GM19397 (cell line): ENCODE results near the gene UCN3.

ENCODE experiments used
- ATAC-seq: cut with Tn5 transposase; IDR thresholded peaks from one replicate; pipeline ENCODE4 v1.9.1; 2021; ENCODE audit warnings: mild to moderate bottlenecking, moderate library complexity; ENCODE audit not compliant: unreplicated experiment

The UCN3 gene, protein sequence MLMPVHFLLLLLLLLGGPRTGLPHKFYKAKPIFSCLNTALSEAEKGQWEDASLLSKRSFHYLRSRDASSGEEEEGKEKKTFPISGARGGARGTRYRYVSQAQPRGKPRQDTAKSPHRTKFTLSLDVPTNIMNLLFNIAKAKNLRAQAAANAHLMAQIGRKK

DNA sequence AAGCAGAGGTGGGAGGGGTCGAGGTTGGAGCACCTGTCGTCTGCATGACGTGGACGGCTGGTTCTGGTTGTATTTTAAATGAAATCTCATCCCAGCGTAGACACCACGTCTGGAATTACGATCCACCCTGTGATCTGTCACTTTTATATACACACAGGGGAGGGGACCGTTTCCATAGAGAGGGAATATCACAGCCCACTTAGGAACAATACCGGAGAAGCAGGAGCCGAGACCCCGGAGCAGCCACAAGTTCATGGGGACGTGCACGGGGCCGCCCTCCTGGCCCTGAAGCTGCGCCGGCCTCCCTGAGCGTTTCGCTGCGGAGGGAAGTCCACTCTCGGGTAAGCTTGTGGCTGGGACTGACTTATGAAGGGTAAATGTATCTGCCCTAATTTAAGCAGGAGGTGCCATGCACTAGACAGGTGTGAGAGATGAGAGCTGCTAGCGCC, at the start of gene UCN3:
Gene UCN3, plus strand, starts transcription at position 77 of the 449 bp plus-strand sequence. CDS start 8,755 bp downstream, outside the sequence.
- ATAC-seq, result no peak

DNA sequence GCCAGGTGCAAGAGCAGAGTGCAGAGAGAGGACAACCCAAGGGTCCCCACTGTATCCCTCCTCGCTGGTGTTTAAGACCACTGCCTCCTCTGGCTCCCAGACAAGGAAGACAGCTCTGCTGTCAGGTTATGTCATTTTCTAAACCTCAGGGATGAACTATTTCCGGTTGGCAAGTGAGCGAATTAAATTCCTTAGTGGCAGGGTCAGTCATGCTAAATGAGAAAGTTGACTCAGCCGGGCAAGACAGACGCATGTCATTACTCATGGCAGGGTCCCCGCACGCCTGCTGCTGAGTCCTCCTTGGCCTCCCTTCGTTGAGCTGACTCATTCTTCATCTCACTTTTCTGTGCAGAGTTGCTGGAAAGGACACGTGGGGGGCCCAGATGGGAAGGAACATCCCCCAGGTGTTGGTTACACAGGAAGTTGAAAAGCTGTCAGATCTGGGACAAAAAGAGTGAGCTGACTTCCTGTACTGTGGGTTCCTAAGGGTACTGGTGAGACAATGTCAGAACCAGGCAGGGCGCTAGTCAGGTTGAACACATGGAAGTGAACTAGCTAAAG, 47.1 kb upstream of the UCN3 start:
- ATAC-seq, result no peak

DNA sequence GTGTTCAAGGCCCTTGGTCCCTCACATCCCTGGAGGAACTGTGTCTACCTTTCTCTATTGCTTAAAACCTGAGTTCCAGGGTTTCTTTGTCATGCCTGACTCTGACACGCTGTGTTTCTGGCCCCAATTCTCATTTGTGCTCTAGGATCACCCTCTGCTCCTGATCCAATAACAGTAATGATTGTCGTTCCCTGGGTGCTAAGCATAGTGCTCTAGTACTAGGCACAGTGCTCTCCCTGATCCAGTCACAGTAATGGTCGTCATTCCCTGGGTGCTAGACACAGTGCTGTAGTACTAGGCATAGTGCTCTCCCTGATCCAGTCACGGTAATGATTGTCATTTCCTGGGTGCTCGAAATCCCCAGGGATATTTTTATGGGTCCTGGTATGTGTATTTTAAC, 46.6 kb upstream of the UCN3 start:
- no peak for ATAC-seq

DNA sequence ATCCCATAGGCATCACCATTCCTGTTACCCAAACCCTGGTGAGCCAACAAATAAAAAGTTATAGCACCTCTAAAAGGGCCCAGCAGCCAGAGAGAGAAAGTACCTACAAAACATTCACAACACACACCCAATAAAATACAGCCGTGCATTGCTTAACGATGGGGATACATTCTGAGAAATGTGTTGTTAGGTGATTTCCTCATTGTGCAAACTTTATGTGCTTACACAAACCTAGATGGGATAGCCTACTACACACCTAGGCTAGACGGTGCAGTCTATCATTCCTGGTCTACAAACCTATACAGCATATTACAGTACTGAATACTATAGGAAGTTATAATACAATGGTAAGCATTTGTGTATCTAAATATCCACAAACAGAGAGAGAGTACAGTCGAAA, 44.9 kb upstream of the UCN3 start:
- ATAC-seq, result no peak

DNA sequence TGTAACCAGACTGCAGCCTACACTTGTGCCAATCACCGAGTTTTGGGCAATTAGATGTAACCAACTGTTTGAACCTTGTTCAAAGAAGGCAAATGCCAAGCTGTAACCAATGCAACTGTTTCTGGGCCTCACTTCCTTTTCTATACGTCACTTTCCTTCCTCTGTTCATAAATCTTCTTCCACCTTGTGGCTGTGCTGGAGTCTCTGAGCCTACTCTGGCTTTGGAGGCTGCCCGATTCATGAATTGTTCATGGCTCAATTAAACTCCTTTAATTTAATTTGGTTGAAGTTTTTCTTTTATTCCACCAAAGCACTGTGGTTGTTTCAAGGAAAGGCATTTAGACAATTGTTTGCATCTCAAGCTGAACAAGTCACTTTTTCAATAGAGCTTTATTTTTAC, 43.5 kb upstream of the UCN3 start:
- no peak for ATAC-seq

DNA sequence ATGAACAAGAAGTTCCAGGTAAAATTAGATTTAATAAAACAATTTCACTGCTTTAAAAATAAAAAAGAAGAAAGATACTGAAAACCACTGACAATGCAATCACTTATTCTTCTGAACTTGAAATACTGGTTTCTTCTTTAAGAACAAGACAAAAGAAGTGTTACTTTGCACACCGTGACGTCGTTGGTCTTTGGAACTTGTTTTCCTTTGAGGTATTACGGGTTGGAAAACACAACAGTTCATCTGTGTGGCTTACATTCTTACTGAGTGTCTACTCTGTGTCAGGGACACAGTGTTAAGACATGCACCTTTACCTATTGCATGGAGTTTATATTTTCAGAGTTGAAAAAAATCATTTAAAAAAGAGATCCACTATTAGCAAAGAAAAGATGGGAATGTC, 41.3 kb upstream of the UCN3 start:
- no peak for ATAC-seq

DNA sequence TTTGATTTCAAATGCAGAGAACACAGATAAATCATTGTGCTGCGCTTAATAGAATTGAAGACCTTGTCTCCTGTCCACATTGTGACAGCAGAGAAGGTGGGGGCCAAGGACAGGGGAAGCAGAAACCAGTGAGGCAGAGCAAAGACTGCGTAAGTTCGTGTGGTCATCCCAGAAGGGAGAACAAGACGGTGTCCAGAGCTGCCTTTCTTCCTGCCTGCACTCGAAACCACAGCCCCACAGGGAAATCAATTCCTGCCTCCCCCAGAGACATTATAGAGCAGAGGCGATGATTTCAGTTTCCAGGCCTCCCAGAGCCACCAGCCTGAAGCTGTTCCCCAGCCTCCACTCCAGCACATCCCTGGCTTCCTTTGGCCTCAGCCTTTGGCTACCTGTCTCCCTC, 39.7 kb upstream of the UCN3 start:
- ATAC-seq, result no peak

DNA sequence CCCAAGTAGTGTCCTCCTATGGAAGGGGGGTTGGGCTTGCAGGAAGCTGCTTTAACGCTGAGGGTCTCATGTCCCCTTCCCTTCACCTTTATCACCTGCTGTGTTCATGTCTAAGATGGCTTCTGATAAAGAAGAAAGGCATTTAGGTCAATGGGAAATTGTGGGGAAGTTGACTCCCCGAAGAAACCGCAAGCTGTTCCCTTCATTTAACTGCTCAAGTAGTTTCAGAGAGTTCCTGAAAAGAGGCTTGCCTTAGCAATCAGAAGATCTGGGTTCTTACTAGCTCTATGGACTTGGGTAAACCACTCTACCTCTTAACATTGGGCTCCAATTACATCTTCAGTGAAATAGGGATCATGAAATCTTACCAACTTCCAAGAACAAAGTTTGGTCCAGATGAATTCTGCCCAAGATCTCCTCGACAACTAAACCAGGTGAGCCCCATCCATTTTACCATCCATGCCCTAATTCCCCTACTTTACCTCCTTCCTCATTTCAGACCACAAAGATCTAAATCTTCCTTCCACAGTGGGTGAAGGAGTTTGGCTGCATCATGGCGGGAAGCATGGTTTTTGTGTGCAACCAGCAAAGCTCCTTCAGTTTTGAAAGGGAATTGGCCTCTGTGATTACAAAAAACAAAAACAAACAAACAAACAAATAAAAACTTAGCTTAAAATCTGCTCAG, 30.4 kb upstream of the UCN3 start:
- ATAC-seq, result no peak

DNA sequence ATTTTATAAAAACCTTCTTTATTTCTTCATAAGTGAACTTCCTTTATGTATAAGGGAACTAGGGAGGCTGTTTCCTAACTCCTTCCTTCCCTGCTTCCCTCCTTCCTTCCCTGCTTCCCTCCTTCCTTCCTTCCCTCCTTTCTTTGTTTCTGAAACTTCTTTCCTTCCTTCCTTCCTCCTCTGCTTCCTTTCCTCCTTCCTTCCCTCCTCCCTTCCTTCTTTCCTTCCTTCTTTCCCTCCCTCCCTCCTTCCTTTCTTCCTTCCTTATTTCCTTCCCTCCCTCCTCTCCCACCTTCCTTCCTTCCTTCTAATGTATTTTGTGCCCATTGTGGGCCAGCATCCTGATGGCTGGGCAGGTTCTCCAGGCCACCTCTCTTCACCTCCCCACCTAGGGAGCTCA, 26.8 kb upstream of the UCN3 start:
- ATAC-seq, result no peak

DNA sequence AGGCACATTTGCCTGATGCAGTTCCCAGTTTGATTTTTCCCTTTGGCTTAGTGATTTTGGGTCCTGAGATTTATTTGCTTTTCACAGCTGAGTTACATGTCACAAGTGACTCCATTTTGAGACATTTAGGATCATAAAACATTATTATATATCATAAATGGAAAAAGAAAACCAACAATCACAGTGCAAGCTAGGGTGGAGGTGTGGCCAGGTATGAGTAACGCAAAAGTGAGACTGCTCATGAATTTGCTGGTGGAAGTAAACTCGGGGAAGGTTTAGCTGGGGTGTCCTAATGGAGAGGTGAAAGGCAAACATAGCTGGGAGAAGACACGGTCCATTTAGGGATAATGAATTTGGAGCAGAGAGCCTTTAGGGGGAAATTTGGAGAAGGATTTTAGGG, 21.7 kb upstream of the UCN3 start:
- ATAC-seq, result no peak

DNA sequence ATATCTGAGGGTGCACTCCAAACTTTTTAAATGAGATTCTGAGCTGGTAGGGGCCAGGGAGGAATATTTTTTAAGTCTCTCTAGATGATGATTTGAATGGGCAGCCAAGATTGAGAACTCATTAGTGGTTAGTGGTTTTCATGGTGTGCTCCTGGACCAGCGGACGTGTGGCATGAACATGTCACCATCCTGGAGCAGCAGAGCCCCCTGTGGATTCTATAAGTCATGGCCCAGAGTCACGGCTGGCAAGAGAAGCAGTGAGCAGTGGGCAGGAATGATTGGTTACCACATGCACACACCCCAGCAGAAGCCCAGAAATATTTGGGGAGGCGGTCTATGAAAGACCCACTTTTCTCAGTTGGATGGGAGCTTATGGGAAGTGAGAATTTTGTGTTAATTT, 21.2 kb upstream of the UCN3 start:
- ATAC-seq, result no peak

DNA sequence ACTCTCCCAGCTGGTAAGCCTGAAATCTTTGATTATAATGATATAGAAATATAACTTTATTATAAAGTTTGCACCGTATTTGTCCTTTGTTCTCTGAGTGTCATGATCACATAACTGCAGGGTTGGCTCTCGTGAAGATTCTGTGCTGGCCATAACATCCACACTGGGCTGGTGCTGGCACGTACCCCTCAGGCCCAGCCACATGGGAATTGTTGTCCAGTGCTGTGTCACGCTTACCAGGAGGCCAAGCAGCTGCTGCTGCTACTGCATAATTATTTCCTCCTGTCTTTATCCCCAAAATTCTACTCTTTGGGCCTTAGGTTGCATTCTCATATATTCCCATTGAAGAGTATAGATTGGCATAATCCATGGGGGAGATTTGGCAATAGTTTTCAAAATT, 20.8 kb upstream of the UCN3 start:
- ATAC-seq, result no peak

DNA sequence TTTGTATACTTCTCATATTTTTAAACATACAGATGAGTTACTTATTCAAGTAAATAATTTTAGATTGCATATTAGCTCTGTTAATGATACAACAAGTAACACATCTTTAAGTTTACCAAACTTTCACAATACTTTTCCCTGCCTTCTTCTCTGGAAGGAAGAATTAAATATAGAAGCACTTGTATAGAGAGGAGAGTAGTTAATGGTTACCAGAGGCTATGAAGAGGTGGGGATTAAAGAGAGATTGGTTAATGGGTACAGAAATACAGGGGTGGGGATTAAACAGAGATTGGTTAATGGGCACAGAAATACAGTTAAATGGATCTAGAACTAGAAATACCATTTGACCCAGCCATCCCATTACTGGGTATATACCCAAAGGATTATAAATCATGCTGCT, 20.0 kb upstream of the UCN3 start:
- ATAC-seq, result no peak

DNA sequence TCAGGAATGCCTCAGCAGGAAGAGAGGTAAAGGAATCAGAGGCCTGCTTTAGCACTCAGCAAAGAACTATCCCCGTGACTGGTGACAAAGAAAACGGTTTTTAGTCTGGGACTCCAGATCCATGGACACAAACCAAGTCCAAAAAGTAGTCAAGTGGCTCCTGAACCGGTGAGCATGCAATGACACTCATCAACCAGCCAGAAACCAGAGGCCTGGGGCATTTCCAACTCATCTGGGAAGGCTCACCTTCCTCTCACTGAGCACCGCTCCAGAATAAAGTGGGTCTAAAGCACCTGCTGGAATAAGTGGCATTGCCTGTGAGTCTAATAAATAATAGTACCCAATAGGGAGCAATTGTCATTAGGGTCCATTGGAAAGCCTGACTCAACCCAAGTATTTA, 17.9 kb upstream of the UCN3 start:
- ATAC-seq, result no peak

DNA sequence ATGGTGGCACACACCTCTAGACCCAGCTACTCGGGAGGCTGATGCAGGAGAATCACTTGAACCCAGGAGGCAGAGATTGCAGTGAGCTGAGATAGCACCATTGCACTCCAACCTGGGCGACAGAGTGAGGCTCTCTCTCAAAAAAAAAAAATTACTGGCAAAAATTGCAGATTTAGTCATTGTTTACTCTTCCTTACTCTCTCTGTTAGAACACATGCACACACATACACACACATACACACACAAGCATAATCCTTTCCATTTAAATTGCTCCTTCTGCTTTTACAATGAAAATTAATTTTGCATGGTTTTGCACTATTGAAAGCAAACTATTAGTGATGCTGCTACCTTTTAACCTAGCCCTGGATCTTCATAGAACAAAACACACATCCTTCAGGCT, 15.4 kb upstream of the UCN3 start:
- no peak for ATAC-seq

DNA sequence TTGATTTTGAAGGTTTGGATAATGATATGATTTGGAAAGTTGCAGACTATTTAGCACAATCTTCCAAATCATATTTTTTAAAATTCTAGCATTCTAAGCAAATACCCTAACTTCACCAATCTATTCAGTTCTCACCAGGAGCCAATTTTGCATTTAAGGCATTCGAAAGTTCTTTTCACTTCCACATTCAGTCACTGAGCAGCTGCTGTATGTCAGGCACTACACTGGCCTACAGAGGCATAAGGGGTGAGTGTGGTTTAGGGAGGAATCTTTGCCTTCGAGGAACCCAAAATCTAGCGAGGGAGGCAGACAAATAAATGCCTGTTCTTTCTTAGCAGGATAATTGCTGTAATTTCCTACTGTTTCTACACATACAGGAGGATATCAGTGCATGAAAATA, 10.7 kb upstream of the UCN3 start:
- no peak for ATAC-seq

DNA sequence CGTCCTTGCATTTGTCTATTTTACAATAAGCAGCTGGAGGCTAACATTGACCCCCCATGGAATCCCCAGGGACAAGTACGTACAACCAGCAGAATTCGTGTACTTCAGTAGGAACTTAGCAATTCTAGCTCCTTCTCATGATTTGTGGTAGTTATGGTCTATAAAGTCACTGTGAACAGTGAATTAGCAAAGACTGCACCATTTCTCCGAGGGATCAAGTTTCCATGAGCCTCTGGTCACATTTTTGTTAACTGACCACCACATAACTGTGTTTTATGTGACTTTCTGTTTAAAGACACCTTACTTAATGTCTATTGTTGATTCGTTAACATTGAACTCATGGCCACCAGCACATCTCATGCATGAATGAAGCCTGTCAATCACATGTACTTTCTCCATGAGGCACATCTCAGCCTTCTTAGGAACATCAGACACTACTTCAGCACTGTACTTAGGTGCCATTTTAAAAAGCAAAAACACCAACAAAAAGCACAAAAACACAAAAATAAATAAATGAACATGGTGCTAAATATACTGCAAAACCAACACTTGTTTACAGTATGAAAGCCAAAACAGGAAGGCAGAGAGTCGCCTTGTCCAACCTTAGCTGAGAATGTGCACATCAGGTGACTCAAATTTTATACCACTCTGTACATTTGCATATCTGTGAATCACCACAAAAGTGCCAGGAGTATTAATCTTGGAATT, 9.0 kb upstream of the UCN3 start:
- no peak for ATAC-seq

DNA sequence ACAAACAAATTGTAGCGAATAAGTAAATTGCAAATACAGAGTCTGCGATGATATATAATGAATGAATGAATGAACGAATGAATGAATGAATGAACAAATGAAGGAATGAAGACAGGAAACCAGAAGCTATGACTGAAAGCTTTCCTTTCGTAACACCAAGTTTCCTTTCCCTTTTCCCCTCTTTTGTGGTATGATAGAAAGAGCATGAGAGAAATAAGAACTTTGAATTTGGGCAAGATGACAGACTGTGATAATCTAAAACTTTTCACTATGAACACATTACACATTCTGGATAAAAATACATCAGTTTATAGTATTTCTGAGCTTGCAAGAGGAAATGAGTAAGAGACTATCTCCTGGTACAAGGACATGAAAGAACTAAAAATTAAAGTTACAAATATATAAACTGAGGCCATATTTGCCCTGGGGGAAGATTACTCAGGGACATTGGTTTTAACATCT, 8.4 kb upstream of the UCN3 start:
- ATAC-seq, result no peak

DNA sequence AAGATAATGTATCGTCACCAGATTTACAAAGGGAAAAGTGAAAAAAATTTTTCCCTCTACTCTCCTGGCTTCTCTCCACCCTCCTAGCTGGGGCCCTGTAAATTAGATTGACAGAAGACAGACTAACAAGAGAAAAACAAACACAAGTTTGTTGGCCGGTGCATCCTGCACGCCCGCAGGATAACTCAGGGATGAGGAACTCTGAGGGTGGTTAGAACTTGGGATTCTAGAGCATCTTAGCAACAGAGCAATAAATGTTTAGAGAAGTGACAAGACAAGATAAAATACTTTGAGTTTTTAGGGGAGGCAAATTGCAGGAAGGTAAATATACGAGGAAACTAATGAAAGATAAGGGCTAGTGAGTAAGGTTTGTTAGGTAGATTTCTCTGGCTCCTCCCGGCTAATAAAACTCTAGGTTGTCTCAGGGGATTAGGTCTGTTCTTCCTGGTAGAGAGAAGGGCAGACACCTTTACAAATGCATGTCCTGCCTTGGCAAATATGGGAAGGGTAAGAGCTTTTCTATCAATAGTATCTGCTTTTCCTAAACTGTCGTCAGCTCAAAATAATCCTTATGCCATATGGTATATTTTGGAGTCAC, 4.3 kb upstream of the UCN3 start:
- no peak for ATAC-seq

DNA sequence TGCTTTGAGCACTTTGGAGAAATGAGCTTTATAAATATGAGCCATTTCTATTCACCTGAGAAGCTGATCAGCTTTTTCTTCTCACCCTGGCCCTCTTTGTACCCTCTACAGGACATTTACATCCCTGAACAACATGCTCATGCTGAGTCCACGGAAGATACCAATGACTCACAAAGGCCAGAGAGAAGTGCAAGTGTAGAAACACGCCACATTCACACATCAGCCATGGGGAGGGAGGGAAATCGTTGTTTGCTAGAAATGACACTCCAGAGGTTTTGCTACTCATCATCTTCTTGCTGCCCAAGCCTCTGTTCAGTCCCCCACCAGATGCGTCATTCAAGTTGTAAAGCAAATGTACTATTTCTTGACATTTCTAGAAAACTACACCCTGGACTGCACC, 2.8 kb upstream of the UCN3 start:
- no peak for ATAC-seq

DNA sequence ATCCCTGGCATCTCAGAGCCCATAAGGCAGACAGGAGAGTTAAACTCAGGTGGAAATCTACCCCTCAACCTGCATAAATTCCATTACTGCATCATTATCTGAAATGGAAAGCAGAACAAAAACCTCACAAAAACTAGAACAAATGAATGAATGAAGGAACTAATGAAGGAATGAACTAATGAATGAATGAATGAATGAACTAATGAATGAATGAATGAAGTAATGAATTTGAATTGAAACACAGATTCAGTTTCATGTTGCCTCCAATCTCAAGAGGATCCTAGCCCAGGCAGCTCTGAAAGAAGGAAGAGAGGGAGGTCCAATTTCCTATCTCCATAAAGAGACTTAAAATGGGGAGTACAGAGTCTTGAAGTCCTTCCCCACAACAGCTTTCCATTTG, 1.9 kb upstream of the UCN3 start:
- ATAC-seq, result no peak

DNA sequence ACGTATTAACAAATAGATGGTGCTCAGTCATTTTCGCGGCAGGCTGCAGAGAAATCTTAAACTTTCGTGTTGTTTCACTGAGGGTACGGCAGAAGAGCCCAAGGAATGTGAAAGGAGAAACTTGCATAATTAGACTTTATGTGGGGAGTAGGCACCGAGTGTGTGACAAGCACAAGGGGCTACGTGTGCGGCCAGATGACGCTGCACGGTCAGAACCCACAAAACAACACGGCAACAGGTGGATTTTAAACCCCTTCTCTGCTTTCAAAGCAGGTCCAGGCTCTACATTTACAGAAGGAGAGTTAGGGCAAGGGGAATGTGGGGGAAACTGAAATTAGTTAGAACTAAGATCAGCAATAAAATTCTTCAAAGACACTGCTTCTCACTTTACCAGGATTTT, 392 bp upstream of the UCN3 start:
- ATAC-seq, result no peak
